ENCODE measurements around the gene ICAM4. TPM values are rescaled to one million over a fixed set of nuclear protein-coding genes. Genes with fewer than 3 reads are reported as not detected.
A peak's percentile ranks its signal among the peaks of the same experiment; 100 is the strongest.

ICAM4 gene
- total and polyA plus RNA-seq, 2 of the 13 experiments (the other 11 are each of a cell fraction or from before 2014, with no cell fraction given) = 2.9 to 4.0 TPM

DNA sequence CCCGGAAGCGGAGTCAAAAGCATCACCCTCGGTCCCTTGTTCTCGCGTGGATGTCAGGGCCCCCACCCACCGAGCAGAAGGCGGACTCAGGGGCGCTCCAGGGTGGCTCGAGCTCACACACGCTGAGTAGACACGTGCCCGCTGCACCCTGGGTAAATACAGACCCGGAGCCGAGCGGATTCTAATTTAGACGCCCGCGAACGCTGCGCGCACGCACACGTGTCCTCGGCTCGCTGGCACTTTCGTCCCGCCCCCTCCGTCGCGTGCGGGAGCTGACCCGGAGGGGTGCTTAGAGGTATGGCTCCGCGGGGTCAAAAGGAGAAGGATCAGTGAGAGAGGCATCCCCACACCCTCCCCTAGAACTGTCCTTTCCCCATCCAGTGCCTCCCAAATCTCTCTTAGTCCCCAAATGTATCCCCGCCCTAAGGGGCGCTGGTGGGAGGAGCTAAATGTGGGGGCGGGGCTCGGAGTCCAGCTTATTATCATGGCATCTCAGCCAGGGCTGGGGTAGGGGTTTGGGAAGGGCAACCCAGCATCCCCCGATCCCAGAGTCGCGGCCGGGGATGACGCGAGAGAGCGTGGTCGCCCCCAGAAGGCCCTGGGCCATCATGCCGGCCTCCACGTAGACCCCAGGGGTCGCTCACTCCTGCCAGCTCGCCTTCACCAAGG is 2.5 kb downstream of the ICAM4 start (continued):
- TF ChIP-seq, protein P1, sequence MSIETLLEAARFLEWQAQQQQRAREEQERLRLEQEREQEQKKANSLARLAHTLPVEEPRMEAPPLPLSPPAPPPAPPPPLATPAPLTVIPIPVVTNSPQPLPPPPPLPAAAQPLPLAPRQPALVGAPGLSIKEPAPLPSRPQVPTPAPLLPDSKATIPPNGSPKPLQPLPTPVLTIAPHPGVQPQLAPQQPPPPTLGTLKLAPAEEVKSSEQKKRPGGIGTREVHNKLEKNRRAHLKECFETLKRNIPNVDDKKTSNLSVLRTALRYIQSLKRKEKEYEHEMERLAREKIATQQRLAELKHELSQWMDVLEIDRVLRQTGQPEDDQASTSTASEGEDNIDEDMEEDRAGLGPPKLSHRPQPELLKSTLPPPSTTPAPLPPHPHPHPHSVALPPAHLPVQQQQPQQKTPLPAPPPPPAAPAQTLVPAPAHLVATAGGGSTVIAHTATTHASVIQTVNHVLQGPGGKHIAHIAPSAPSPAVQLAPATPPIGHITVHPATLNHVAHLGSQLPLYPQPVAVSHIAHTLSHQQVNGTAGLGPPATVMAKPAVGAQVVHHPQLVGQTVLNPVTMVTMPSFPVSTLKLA (IDR thresholded peaks at IDR 0.05) = peak; percentile 37; the same call in 1 of the 2 replicates
- TF ChIP-seq ZBTB43 (CRISPR knock-in tag; conservative IDR thresholded peaks at IDR 0.05) = peak; percentile 43; the same call in 1 of the 2 replicates
- TF ChIP-seq ZFP90 (CRISPR knock-in tag; IDR thresholded peaks at IDR 0.05; ENCODE audit: borderline replicate concordance) = 0 out of 2 replicates have a peak, but pooled peaks have one; percentile 45
- 0 out of 2 replicates have a peak, but pooled peaks have one; percentile 9 for TF ChIP-seq ZC3H13 (CRISPR knock-in tag; IDR thresholded peaks at IDR 0.05)
- TF ChIP-seq, protein P2, sequence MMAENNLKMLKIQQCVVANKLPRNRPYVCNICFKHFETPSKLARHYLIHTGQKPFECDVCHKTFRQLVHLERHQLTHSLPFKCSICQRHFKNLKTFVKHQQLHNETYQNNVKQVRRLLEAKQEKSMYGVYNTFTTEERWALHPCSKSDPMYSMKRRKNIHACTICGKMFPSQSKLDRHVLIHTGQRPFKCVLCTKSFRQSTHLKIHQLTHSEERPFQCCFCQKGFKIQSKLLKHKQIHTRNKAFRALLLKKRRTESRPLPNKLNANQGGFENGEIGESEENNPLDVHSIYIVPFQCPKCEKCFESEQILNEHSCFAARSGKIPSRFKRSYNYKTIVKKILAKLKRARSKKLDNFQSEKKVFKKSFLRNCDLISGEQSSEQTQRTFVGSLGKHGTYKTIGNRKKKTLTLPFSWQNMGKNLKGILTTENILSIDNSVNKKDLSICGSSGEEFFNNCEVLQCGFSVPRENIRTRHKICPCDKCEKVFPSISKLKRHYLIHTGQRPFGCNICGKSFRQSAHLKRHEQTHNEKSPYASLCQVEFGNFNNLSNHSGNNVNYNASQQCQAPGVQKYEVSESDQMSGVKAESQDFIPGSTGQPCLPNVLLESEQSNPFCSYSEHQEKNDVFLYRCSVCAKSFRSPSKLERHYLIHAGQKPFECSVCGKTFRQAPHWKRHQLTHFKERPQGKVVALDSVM (CRISPR knock-in tag; IDR thresholded peaks at IDR 0.05) = no peak
- no peak for TF ChIP-seq MAF1 (CRISPR knock-in tag; IDR thresholded peaks at IDR 0.05; ENCODE audit: borderline replicate concordance)
- peak; percentile 35; the same call in 1 of the 2 replicates for TF ChIP-seq HNF1B (CRISPR knock-in tag; IDR thresholded peaks at IDR 0.05)
- TF ChIP-seq ZBTB38 (CRISPR knock-in tag; IDR thresholded peaks at IDR 0.05) = peak; percentile 35; the same call in 1 of the 2 replicates
- TF ChIP-seq SNAI1 (CRISPR knock-in tag; IDR thresholded peaks at IDR 0.05; ENCODE audit: borderline replicate concordance) = peak; percentile 44; the same call in 1 of the 2 replicates
- TF ChIP-seq THAP9 (CRISPR knock-in tag; IDR thresholded peaks at IDR 0.05; ENCODE audit: borderline replicate concordance) = peak; percentile 56; the same call in 1 of the 2 replicates
- TF ChIP-seq, protein P3, sequence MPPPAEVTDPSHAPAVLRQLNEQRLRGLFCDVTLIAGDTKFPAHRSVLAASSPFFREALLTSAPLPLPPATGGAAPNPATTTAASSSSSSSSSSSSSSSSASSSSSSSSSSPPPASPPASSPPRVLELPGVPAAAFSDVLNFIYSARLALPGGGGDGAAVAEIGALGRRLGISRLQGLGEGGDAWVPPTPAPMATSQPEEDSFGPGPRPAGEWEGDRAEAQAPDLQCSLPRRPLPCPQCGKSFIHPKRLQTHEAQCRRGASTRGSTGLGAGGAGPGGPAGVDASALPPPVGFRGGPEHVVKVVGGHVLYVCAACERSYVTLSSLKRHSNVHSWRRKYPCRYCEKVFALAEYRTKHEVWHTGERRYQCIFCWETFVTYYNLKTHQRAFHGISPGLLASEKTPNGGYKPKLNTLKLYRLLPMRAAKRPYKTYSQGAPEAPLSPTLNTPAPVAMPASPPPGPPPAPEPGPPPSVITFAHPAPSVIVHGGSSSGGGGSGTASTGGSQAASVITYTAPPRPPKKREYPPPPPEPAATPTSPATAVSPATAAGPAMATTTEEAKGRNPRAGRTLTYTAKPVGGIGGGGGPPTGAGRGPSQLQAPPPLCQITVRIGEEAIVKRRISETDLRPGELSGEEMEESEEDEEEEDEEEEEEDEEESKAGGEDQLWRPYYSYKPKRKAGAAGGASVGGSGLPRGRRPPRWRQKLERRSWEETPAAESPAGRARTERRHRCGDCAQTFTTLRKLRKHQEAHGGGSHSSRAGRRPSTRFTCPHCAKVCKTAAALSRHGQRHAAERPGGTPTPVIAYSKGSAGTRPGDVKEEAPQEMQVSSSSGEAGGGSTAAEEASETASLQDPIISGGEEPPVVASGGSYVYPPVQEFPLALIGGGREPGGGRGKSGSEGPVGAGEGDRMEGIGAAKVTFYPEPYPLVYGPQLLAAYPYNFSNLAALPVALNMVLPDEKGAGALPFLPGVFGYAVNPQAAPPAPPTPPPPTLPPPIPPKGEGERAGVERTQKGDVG (CRISPR knock-in tag; IDR thresholded peaks at IDR 0.05; ENCODE audit: borderline replicate concordance) = peak; percentile 65; the same call in 1 of the 2 replicates
- TF ChIP-seq FOXM1 (CRISPR knock-in tag; IDR thresholded peaks at IDR 0.05) = no peak
- TF ChIP-seq ZNF761 (CRISPR knock-in tag; conservative IDR thresholded peaks at IDR 0.05) = no peak
- TF ChIP-seq REXO4 (CRISPR knock-in tag; IDR thresholded peaks at IDR 0.05; ENCODE audit: borderline replicate concordance) = 0 out of 2 replicates have a peak, but pooled peaks have one; percentile 51
